ENCODE measurements around the gene LIPC. TPM values are rescaled to one million over a fixed set of nuclear protein-coding genes. Genes with fewer than 3 reads are reported as not detected.

LIPC gene
- total RNA-seq, 2 experiments from 2014 or later: 0.30 to 0.50 TPM

GRCh38 chr15:58535337-58535736 is 103.5 kb downstream of the LIPC start:
- DNase-seq (no peak), ATAC-seq (no peak)
- no peak overlapping the region for H3K27ac Mint-ChIP-seq
- H3K36me3 Mint-ChIP-seq (ENCODE audit: low read depth): no peaks in the 10 kb centered on the region
- CTCF ChIA-PET: no interaction called here
- intact Hi-C loops (cut with DNase I, micrococcal nuclease): no loop called here
- no peaks in the 10 kb centered on the region for H3K9me3 Mint-ChIP-seq (ENCODE audit: low read depth)
- no peaks in the 10 kb centered on the region for H3K27me3 Mint-ChIP-seq
- no peaks in the 10 kb centered on the region for H3K4me1 Mint-ChIP-seq
- POLR2A ChIA-PET: interaction anchor here (0.6 to 0.9 kb wide), 2 partner anchors 12 to 351 kb away, joined by 3 to 12 read pairs; no protein-coding TSS in a partner anchor
- H3K4me3 Mint-ChIP-seq: no peak overlapping the region

- ChIA-PET CTCF (no interaction called here), POLR2A (no interaction called here)
- no peaks in the 10 kb centered on the region for H3K4me1 Mint-ChIP-seq
- intact Hi-C loops (cut with DNase I, micrococcal nuclease): no loop called here
- H3K36me3 Mint-ChIP-seq (ENCODE audit: low read depth): no peaks in the 10 kb centered on the region
- H3K9me3 Mint-ChIP-seq (ENCODE audit: low read depth): no peaks in the 10 kb centered on the region
- H3K27ac Mint-ChIP-seq: no peak overlapping the region
- H3K27me3 Mint-ChIP-seq: no peaks in the 10 kb centered on the region
- ATAC-seq (no peak), DNase-seq (no peak)
- no peak overlapping the region for H3K4me3 Mint-ChIP-seq
Observed at GRCh38 chr15:58535894-58536293, 104.1 kb downstream of the LIPC start.

- H3K36me3 Mint-ChIP-seq (ENCODE audit: low read depth): no peaks in the 10 kb centered on the region
- H3K27ac Mint-ChIP-seq: no peak overlapping the region
- H3K27me3 Mint-ChIP-seq: no peaks in the 10 kb centered on the region
- H3K4me1 Mint-ChIP-seq: no peaks in the 10 kb centered on the region
- ChIA-PET POLR2A (no interaction called here), CTCF (no interaction called here)
- no peak for ATAC-seq
- intact Hi-C loops (cut with DNase I, micrococcal nuclease): no loop called here
- H3K4me3 Mint-ChIP-seq: no peak overlapping the region
- no peaks in the 10 kb centered on the region for H3K9me3 Mint-ChIP-seq (ENCODE audit: low read depth)
- DNase-seq: no peak
Observed at GRCh38 chr15:58536414-58536813, 104.6 kb downstream of the LIPC start.

- no peaks in the 10 kb centered on the region for H3K36me3 Mint-ChIP-seq (ENCODE audit: low read depth)
- H3K9me3 Mint-ChIP-seq (ENCODE audit: low read depth): no peaks in the 10 kb centered on the region
- DNase-seq (no peak), ATAC-seq (no peak)
- POLR2A ChIA-PET: no interaction called here
- no peaks in the 10 kb centered on the region for H3K27me3 Mint-ChIP-seq
- CTCF ChIA-PET: interaction anchor here (0.6 to 0.7 kb wide), 2 partner anchors 10 to 343 kb away, joined by 3 to 4 read pairs; no protein-coding TSS in a partner anchor
- H3K4me1 Mint-ChIP-seq: no peaks in the 10 kb centered on the region
- no peak overlapping the region for H3K27ac Mint-ChIP-seq
- no peak overlapping the region for H3K4me3 Mint-ChIP-seq
- intact Hi-C loops (cut with DNase I, micrococcal nuclease): no loop called here
Observed at GRCh38 chr15:58537033-58537432, 105.2 kb downstream of the LIPC start.

GRCh38 chr15:58538225-58538727 is 106.5 kb downstream of the LIPC start:
- H3K27ac Mint-ChIP-seq: no peak overlapping the region
- ChIA-PET POLR2A (no interaction called here), CTCF (interaction anchor here (0.5 to 0.7 kb wide), 2 partner anchors 10 to 152 kb away, joined by 3 to 4 read pairs; no protein-coding TSS in a partner anchor)

GRCh38 chr15:58538901-58539300 is 107.1 kb downstream of the LIPC start:
- no peaks in the 10 kb centered on the region for H3K36me3 Mint-ChIP-seq (ENCODE audit: low read depth)
- CTCF ChIA-PET: interaction anchor here (0.5 to 0.7 kb wide), 2 partner anchors 10 to 152 kb away, joined by 3 to 4 read pairs; no protein-coding TSS in a partner anchor
- no peaks in the 10 kb centered on the region for H3K4me1 Mint-ChIP-seq
- DNase-seq (no peak), ATAC-seq (no peak)
- H3K27ac Mint-ChIP-seq: no peak overlapping the region
- no peaks in the 10 kb centered on the region for H3K27me3 Mint-ChIP-seq
- no peaks in the 10 kb centered on the region for H3K9me3 Mint-ChIP-seq (ENCODE audit: low read depth)
- POLR2A ChIA-PET: no interaction called here
- H3K4me3 Mint-ChIP-seq: no peak overlapping the region
- intact Hi-C loops (cut with DNase I, micrococcal nuclease): no loop called here

More at GRCh38 chr15:58538225-58538727, 106.5 kb downstream of the LIPC start:
- Mint-ChIP-seq H3K4me1 (no peaks in the 10 kb centered on the region), H3K4me3 (no peak overlapping the region), H3K36me3 (ENCODE audit: low read depth) (no peaks in the 10 kb centered on the region), H3K9me3 (ENCODE audit: low read depth) (no peaks in the 10 kb centered on the region), H3K27me3 (no peaks in the 10 kb centered on the region)
- intact Hi-C loops (cut with DNase I, micrococcal nuclease): no loop called here
- ATAC-seq: no peak
- no peak for DNase-seq

GRCh38 chr15:58539548-58539947 is 107.8 kb downstream of the LIPC start:
- Mint-ChIP-seq H3K27ac (no peak overlapping the region), H3K36me3 (ENCODE audit: low read depth) (no peaks in the 10 kb centered on the region), H3K4me3 (no peak overlapping the region), H3K27me3 (no peaks in the 10 kb centered on the region), H3K4me1 (no peaks in the 10 kb centered on the region), H3K9me3 (ENCODE audit: low read depth) (no peaks in the 10 kb centered on the region)
- ATAC-seq (no peak), DNase-seq (no peak)
- ChIA-PET POLR2A (no interaction called here), CTCF (no interaction called here)
- intact Hi-C loops (cut with DNase I, micrococcal nuclease): no loop called here

- ChIA-PET POLR2A (no interaction called here), CTCF (interaction anchor here (0.7 kb wide), 1 partner anchor 128 kb away, joined by 3 read pairs; no protein-coding TSS in a partner anchor)
- H3K4me3 Mint-ChIP-seq: no peak overlapping the region
- H3K36me3 Mint-ChIP-seq (ENCODE audit: low read depth): no peaks in the 10 kb centered on the region
- DNase-seq (no peak), ATAC-seq (no peak)
- intact Hi-C loops (cut with DNase I, micrococcal nuclease): no loop called here
- no peaks in the 10 kb centered on the region for H3K9me3 Mint-ChIP-seq (ENCODE audit: low read depth)
- no peak overlapping the region for H3K27ac Mint-ChIP-seq
- peaks cover 13% of the 10 kb centered on the region for H3K4me1 Mint-ChIP-seq
- no peaks in the 10 kb centered on the region for H3K27me3 Mint-ChIP-seq
Observed at GRCh38 chr15:58541410-58542087, 109.8 kb downstream of the LIPC start.

- Mint-ChIP-seq H3K27ac (no peak overlapping the region), H3K4me3 (no peak overlapping the region), H3K36me3 (ENCODE audit: low read depth) (no peaks in the 10 kb centered on the region), H3K27me3 (no peaks in the 10 kb centered on the region), H3K4me1 (peaks cover 13% of the 10 kb centered on the region), H3K9me3 (ENCODE audit: low read depth) (no peaks in the 10 kb centered on the region)
- intact Hi-C loops (cut with DNase I, micrococcal nuclease): no loop called here
- POLR2A ChIA-PET: no interaction called here
- DNase-seq: no peak
- ATAC-seq: no peak
- CTCF ChIA-PET: no interaction called here
Observed at GRCh38 chr15:58543664-58544335, 112.0 kb downstream of the LIPC start.

- Mint-ChIP-seq H3K4me3 (no peak overlapping the region), H3K9me3 (ENCODE audit: low read depth) (no peaks in the 10 kb centered on the region), H3K4me1 (peaks cover 13% of the 10 kb centered on the region), H3K27me3 (no peaks in the 10 kb centered on the region), H3K27ac (peak overlapping the region; percentile 66), H3K36me3 (ENCODE audit: low read depth) (no peaks in the 10 kb centered on the region)
- ChIA-PET POLR2A (no interaction called here), CTCF (interaction anchor here (1.5 kb wide), 1 partner anchor 24 kb away, joined by 3 read pairs; no protein-coding TSS in a partner anchor)
- intact Hi-C loops (cut with DNase I, micrococcal nuclease): no loop called here
- ATAC-seq (no peak), DNase-seq (no peak)
Observed at GRCh38 chr15:58544756-58545155, 113.0 kb downstream of the LIPC start.

GRCh38 chr15:58545307-58546065 is 113.7 kb downstream of the LIPC start:
- H3K9me3 Mint-ChIP-seq (ENCODE audit: low read depth): no peaks in the 10 kb centered on the region
- intact Hi-C loops (cut with DNase I, micrococcal nuclease): no loop called here
- H3K27ac Mint-ChIP-seq: peak overlapping the region; percentile 59
- DNase-seq (peak; percentile 57), ATAC-seq (peak; percentile 91)
- ChIA-PET POLR2A (no interaction called here), CTCF (interaction anchor here (1.2 to 1.5 kb wide), 2 partner anchors 23 to 322 kb away, joined by 3 to 5 read pairs; no protein-coding TSS in a partner anchor)
- peaks cover 13% of the 10 kb centered on the region for H3K4me1 Mint-ChIP-seq
- H3K4me3 Mint-ChIP-seq: no peak overlapping the region
- no peaks in the 10 kb centered on the region for H3K27me3 Mint-ChIP-seq
- H3K36me3 Mint-ChIP-seq (ENCODE audit: low read depth): no peaks in the 10 kb centered on the region
